ENCODE data around the gene CXCL8. TPM values are rescaled to one million over a fixed set of nuclear protein-coding genes. Genes with fewer than 3 reads are reported as not detected.
A peak's percentile ranks its signal among the peaks of the same experiment; 100 is the strongest.

CXCL8 gene
- total and polyA plus RNA-seq, 9 of the 15 experiments (the other 6 are each of a cell fraction or from before 2014, with no cell fraction given): 1.6 to 7.7 (median 3.3) TPM

GRCh38 chr4:73704314-73705055 lies 35.9 kb upstream of the CXCL8 start (continued):
- TF ChIP-seq FOXK2 (conservative IDR thresholded peaks at IDR 0.05 in 1 of 2, IDR thresholded peaks at IDR 0.05 in 1 of 2; ENCODE audit: low read depth in 2 of 2) (0 out of 4 replicates have a peak, but pooled peaks of 1 of the 2 experiments have one; percentile 29), NR2F6 (CRISPR knock-in tag; IDR thresholded peaks at IDR 0.05) (no peak), NCOA1 (IDR thresholded peaks at IDR 0.05; ENCODE audit: low read depth) (peak; percentile 68; the same call in 1 of the 2 replicates), ZNF77 (CRISPR knock-in tag; IDR thresholded peaks at IDR 0.05) (no peak), TRIM28 (IDR thresholded peaks at IDR 0.05) (0 out of 2 replicates have a peak, but pooled peaks have one; percentile 60), STAT5A (IDR thresholded peaks at IDR 0.05; ENCODE audit: borderline replicate concordance, low read length) (peak; percentile 54; the same call in 1 of the 2 replicates), POLR2AphosphoS5 (IDR thresholded peaks at IDR 0.05; ENCODE audit: control insufficient read depth, insufficient read depth, low read depth, low read length) (peak; percentile 45; the same call in 1 of the 2 replicates), CXXC5 (CRISPR knock-in tag; IDR thresholded peaks at IDR 0.05) (peak; percentile 87), ZNF445 (CRISPR knock-in tag; IDR thresholded peaks at IDR 0.05; ENCODE audit: low read depth) (no peak), DACH1 (IDR thresholded peaks at IDR 0.05; ENCODE audit: partially characterized antibody) (peak; percentile 99), KAT7 (CRISPR knock-in tag; IDR thresholded peaks at IDR 0.05; ENCODE audit: borderline replicate concordance) (0 out of 2 replicates have a peak, but pooled peaks have one; percentile 54), SMARCE1 (IDR thresholded peaks at IDR 0.05) (peak; percentile 72), TCF3 (CRISPR knock-in tag; IDR thresholded peaks at IDR 0.05) (peak; percentile 74), GTF2A2 (tag; IDR thresholded peaks at IDR 0.05) (peak; percentile 75; the same call in 1 of the 2 replicates), PTTG1 (tag; IDR thresholded peaks at IDR 0.05; ENCODE audit: low read depth) (peak; percentile 43), NFYB (IDR thresholded peaks at IDR 0.05; ENCODE audit: extremely low read depth, insufficient read length) (no peak), ZNF584 (CRISPR knock-in tag; IDR thresholded peaks at IDR 0.05; ENCODE audit: low read depth) (peak; percentile 97), RHOXF2B (CRISPR knock-in tag; conservative IDR thresholded peaks at IDR 0.05) (0 out of 2 replicates have a peak, but pooled peaks have one; percentile 37), GMEB1 (CRISPR knock-in tag; IDR thresholded peaks at IDR 0.05) (no peak; the same call in none of the 2 replicates), MEIS2 (IDR thresholded peaks at IDR 0.05; ENCODE audit: partially characterized antibody) (peak; percentile 90), MAFG (tag; conservative IDR thresholded peaks at IDR 0.05) (peak; percentile 90), POLR2H (tag; IDR thresholded peaks at IDR 0.05; ENCODE audit: low read depth) (peak; percentile 82), BACH1 (tag; IDR thresholded peaks at IDR 0.05) (peak; percentile 96), SNIP1 (IDR thresholded peaks at IDR 0.05; ENCODE audit: low read depth) (no peak), FOXA3 (CRISPR knock-in tag; conservative IDR thresholded peaks at IDR 0.05 in 1 of 2, IDR thresholded peaks at IDR 0.05 in 1 of 2) (no peak), NCOA4 (IDR thresholded peaks at IDR 0.05; ENCODE audit: partially characterized antibody) (no peak), NFXL1 (CRISPR knock-in tag; IDR thresholded peaks at IDR 0.05) (peak; percentile 64; the same call in 1 of the 2 replicates)
